ENCODE results near the gene KCNQ1.

GRCh38 chr11:2855162-2855561 is 410.4 kb downstream of the KCNQ1 start:
- no peak for TF ChIP-seq POLR2AphosphoS5 (IDR thresholded peaks at IDR 0.05)
- TF ChIP-seq, protein P1, sequence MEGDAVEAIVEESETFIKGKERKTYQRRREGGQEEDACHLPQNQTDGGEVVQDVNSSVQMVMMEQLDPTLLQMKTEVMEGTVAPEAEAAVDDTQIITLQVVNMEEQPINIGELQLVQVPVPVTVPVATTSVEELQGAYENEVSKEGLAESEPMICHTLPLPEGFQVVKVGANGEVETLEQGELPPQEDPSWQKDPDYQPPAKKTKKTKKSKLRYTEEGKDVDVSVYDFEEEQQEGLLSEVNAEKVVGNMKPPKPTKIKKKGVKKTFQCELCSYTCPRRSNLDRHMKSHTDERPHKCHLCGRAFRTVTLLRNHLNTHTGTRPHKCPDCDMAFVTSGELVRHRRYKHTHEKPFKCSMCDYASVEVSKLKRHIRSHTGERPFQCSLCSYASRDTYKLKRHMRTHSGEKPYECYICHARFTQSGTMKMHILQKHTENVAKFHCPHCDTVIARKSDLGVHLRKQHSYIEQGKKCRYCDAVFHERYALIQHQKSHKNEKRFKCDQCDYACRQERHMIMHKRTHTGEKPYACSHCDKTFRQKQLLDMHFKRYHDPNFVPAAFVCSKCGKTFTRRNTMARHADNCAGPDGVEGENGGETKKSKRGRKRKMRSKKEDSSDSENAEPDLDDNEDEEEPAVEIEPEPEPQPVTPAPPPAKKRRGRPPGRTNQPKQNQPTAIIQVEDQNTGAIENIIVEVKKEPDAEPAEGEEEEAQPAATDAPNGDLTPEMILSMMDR (IDR thresholded peaks at IDR 0.05) = no peak
